ENCODE data around the gene KHDC4. TPM values are rescaled to one million over a fixed set of nuclear protein-coding genes. Genes with fewer than 3 reads are reported as not detected.

Gene KHDC4
- total and polyA plus RNA-seq, 4 donors: 8.4 to 32.6 (median 14.8) TPM

- Histone ChIP-seq H3K4me1 (ENCODE audit: control insufficient read depth in 4 of 4, insufficient read depth in 4 of 4, low read length in 3 of 4) (no peaks in the 10 kb centered on the region), H3K36me3 (ENCODE audit: control insufficient read depth in 4 of 4, insufficient read depth in 3 of 4, low read depth in 1 of 4, low read length in 3 of 4) (peaks cover 2 to 32% (median 14%) of the 10 kb centered on the region in 4 donors), H3K27ac (ENCODE audit: low read depth in 1 of 2, low read length in 2 of 2) (no peak overlapping the region), H3K27me3 (ENCODE audit: control insufficient read depth in 4 of 4, insufficient read depth in 4 of 4, low read length in 3 of 4) (no peaks in the 10 kb centered on the region), H3K4me3 (ENCODE audit: low read depth in 1 of 3, low read length in 3 of 3) (no peak overlapping the region), H3K9ac (ENCODE audit: low read depth in 1 of 2, low read length in 2 of 2) (no peak overlapping the region), H3K9me3 (ENCODE audit: control insufficient read depth in 4 of 4, low read length in 3 of 4) (no peaks in the 10 kb centered on the region)
- DNase-seq (ENCODE audit: low spot score): no peak
- WGBS: 94% methylated on average over 13 of the region's 13 CpGs
- TF ChIP-seq ZBTB33 (IDR thresholded peaks at IDR 0.05) (no peak), REST (IDR thresholded peaks at IDR 0.05) (no peak), MAX (IDR thresholded peaks at IDR 0.05) (no peak), FOXA2 (IDR thresholded peaks at IDR 0.05) (no peak), YY1 (IDR thresholded peaks at IDR 0.05) (no peak), SP1 (IDR thresholded peaks at IDR 0.05) (no peak), EGR1 (IDR thresholded peaks at IDR 0.05; ENCODE audit: low read depth in 2 of 2) (no peak), NR2F2 (IDR thresholded peaks at IDR 0.05) (no peak), RAD21 (IDR thresholded peaks at IDR 0.05) (no peak), JUND (IDR thresholded peaks at IDR 0.05) (no peak), RXRA (IDR thresholded peaks at IDR 0.05) (no peak), TAF1 (conservative IDR thresholded peaks at IDR 0.05) (no peak), ATF3 (IDR thresholded peaks at IDR 0.05) (no peak), GABPA (IDR thresholded peaks at IDR 0.05 in 1 of 2, conservative IDR thresholded peaks at IDR 0.05 in 1 of 2) (no peak), FOXA1 (IDR thresholded peaks at IDR 0.05) (no peak), CTCF (IDR thresholded peaks at IDR 0.05; ENCODE audit: low read depth, low read length, missing input control) (no peak), HNF4G (IDR thresholded peaks at IDR 0.05) (no peak), HNF4A (conservative IDR thresholded peaks at IDR 0.05) (no peak)
These were observed 18.3 kb upstream of the KHDC4 start for GRCh38 chr1:155952505-155952890.
